Liver (tissue), 3 donors: Measurements from ENCODE around the gene GPAT2.
"Not testable (repeated sequence)": the region's sequence is repeated elsewhere in the genome, so short reads cannot be mapped to it uniquely, and the experiment has no call there.

Source experiments
- CTCF ChIP-seq: fragments of 150-350 bp; IDR thresholded peaks from 2 replicates; pipeline ENCODE4 v1.5.1; 2017; ENCODE audit warnings: improper control_type of control experiment, low read depth, low read length; ENCODE audit not compliant: missing input control
- EGR1 ChIP-seq, 2 donors: IDR thresholded peaks; 2 replicates each; pipeline ENCODE4 v1.6.1; 2016 to 2018; ENCODE audit warnings: antibody characterized with exemption in 2 of 2, low read depth in 2 of 2
- HNF4A ChIP-seq, 2 donors: conservative IDR thresholded peaks; 2 replicates each; pipeline ENCODE4 v1.6.1; 2016; ENCODE audit warnings: antibody characterized with exemption in 2 of 2, mild to moderate bottlenecking in 2 of 2
- JUND ChIP-seq, 2 donors: IDR thresholded peaks; 2 replicates each; pipeline ENCODE4 v1.6.1; 2016; ENCODE audit warnings: antibody characterized with exemption in 2 of 2
- MAX ChIP-seq: IDR thresholded peaks from 2 replicates; pipeline ENCODE4 v1.6.1; 2016; ENCODE audit warnings: antibody characterized with exemption
- RAD21 ChIP-seq, 2 donors: IDR thresholded peaks; 2 replicates each; pipeline ENCODE4 v1.6.1; 2016; ENCODE audit warnings: antibody characterized with exemption in 2 of 2, mild to moderate bottlenecking in 2 of 2
- REST ChIP-seq: IDR thresholded peaks from 2 replicates; pipeline ENCODE4 v1.6.1; 2016; ENCODE audit warnings: antibody characterized with exemption, mild to moderate bottlenecking
- RXRA ChIP-seq, 2 donors: IDR thresholded peaks; 2 replicates each; pipeline ENCODE4 v1.6.1; 2017 to 2018; ENCODE audit warnings: antibody characterized with exemption in 2 of 2, mild to moderate bottlenecking in 1 of 2
- SP1 ChIP-seq: IDR thresholded peaks from 2 replicates; pipeline ENCODE4 v1.6.1; 2018; ENCODE audit warnings: antibody characterized with exemption, mild to moderate bottlenecking
- YY1 ChIP-seq: IDR thresholded peaks from 2 replicates; pipeline ENCODE4 v1.6.1; 2016; ENCODE audit warnings: antibody characterized with exemption, mild to moderate bottlenecking
- donor health status: healthy.
- donor health status: healthy.

GRCh38 chr2:96022701-96023447, 11.8 kb downstream of the GPAT2 start:
- TF ChIP-seq CTCF (peak; percentile 69), RAD21 (IDR thresholded peaks at IDR 0.05) (peak; percentile 83 to 87)
- not testable (repeated sequence) for TF ChIP-seq REST; RXRA (IDR thresholded peaks at IDR 0.05); HNF4A (conservative IDR thresholded peaks at IDR 0.05); SP1; MAX; YY1; EGR1 (IDR thresholded peaks at IDR 0.05; ENCODE audit: low read depth in 2 of 2); JUND (IDR thresholded peaks at IDR 0.05)
